Measurements from ENCODE around the gene ITM2B. TPM values are rescaled to one million over a fixed set of nuclear protein-coding genes. Genes with fewer than 3 reads are reported as not detected.
A peak's percentile ranks its signal among the peaks of the same experiment; 100 is the strongest.

The ITM2B gene
- total RNA-seq, 1 donor from 2014 or later, result 1,405 TPM

DNA sequence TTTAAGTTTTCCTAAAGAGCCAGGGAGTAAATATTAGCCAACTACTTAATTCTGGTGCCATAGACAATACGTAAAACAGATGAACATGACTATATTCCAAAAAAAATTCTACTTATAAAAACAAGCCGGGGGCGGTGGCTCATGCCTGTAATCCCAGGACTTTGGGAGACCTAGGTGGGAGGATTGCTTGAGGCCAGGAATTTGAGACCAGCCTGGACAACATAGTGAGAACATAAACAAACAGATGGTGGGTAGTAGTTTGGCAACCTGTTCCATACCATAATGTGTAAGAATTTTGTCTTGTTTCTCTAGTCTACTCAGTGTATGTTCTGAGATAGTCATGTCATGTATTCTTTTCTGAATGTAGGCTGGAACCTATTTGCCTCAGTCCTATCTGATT is 25.4 kb downstream of the ITM2B start:
- no peak for DNase-seq (ENCODE audit: low read depth)

DNA sequence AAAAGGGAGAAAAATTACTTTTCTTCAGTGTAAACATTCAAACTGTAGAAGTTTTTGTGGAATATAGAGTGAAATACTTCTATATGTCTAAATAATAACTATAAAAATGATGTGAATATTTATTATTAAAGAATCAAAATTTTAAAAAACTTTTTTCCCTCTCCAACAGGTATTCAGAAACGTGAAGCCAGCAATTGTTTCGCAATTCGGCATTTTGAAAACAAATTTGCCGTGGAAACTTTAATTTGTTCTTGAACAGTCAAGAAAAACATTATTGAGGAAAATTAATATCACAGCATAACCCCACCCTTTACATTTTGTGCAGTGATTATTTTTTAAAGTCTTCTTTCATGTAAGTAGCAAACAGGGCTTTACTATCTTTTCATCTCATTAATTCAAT is 28.0 kb downstream of the ITM2B start:
- DNase-seq (ENCODE audit: low read depth), result no peak

DNA sequence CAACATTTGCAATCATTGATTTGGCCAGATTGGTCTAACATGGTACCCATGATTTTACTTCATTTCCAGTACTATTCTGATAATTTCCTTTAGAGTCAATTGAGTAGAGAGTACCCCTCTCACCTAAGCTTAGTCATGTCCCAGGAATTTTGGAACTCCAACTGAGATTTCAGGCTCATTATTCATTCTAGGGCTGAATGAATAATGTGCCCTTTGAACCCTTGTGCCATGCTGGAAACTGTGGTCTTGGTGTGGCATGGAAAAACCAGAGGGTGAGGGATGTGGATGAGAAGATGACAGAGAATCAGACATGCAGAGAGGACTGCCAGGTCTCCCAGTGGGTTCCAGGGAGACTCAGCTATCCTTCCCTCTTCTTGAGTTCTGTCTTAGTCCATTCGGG is 30.2 kb downstream of the ITM2B start:
- peak; percentile 85 for DNase-seq (ENCODE audit: low read depth)

DNA sequence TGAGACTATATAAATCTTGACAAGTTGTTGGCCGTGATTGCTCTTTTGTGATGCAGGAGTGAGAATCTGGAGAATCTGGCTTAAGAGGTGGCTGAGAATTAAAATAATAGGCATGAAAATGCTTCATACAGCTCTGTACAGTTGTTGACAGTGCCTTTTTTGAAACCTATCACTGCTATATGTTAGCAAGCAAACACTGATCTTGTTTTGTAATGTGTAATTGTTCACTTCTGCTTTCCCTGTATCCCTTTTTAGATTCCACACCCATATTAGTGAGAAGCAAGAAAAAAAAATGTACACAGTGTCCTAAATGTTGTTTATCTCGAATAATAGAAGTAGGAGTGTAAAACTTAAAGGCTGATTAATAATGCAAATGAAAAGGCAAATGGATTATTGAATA is 31.1 kb downstream of the ITM2B start:
- DNase-seq (ENCODE audit: low read depth), result no peak

DNA sequence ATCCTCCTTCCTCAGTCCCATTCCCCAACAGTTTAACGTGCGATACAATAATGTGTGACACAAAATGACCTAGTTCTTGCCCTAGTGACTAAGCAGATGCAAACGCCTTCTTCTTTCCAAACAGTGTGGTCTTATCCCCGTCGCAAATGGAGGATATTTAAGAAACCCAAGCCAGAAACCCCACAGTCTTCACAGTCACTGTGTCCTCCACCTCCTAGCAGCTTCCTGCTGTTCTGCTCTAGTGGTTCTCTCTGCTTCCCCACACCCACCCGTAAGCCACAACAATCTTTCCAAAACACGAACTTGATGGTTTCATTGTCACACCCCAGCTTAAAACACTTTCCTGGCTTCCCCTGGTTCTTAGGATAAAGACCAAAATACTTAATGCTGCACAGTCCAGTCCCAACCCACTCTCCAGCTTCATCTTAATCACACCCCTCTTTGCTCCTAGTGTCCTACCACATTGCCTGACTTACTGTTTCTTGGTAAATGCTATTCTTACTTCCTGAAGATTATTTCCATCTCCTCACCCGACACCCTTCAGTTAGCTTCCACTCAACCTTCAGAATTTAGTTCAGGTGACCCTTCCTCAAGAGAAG is 32.3 kb downstream of the ITM2B start:
- DNase-seq (ENCODE audit: low read depth), result peak; percentile 37

DNA sequence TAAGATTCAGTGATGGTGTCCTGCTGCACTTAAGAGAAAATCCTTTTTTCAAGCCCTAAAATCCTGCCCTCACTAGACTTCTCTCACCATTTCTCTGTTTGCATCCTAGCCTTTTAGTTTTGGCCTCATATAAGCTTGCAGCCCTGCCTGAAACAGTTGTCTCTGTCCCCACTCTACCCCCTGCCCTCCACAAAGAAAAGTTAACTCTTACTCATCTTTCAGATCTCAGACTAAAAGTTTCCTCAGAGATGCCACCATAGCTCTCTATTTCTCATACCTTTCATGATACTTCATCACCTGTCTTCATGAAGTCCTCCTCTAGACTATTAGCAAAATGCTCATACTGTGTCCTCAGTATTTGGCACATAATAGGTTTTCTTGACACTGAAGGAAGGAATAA is 33.1 kb downstream of the ITM2B start:
- DNase-seq (ENCODE audit: low read depth), result no peak

DNA sequence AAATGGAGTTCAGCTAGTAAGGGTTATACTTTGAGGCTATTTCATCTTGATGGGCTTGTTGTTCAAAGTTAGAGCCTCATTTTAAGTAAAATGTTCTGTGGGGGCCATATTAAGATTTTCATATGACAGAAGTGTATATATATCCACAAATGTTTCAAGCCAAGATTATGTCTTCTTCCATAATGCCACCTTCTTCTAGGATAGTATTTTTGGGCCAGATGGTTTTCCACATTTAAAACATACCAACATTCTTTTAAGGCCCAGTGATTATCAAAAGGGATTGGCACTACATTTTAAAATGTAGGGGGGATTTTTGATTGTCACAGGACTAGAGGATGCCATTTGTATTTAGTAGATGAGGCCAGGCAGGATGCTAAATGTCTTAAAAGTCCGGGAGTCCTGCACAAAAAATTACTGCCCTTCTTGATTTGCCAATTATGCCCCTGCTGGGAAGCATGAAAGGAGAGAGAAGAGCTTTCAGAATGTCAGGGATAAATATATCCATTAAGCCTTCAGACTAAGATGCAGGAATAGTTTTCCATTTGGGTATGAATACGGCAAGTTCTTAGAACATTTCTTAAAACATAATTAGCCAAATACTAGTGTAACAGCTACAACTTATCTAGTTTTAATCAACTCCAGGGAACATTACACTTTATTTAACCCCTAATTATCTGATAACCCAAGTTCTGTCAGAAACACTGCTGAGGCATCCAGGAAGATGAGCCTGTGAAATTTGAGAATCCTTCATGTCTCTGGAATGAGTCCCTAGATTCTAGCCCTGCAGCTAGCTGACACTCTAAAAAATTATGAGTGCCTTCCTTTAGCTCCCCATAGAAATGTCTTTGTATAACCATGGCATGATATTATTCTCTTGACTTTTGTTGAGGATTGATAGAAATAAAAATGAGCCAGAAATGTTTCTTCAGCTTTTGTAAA is 34.0 kb downstream of the ITM2B start:
- no peak for DNase-seq (ENCODE audit: low read depth)

DNA sequence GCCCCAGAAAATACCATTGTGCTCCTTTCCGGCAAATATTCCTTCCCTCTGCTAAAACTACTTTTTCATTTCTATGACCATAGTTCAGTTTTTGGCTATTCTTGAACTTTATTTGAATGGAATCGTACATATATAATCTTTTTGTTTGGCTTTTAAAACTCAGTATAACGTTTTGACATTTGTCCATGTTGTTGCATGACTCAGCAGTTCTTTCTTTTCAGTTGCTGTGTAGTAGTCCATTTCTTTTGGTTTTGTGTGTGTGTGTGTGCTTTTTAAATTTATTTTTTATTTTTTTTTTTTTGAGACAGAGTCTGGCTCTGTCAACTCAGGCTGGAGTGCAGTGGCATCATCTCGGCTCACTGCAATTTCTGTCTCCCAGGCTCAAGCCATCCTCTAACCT is 35.0 kb downstream of the ITM2B start:
- DNase-seq (ENCODE audit: low read depth), result no peak

DNA sequence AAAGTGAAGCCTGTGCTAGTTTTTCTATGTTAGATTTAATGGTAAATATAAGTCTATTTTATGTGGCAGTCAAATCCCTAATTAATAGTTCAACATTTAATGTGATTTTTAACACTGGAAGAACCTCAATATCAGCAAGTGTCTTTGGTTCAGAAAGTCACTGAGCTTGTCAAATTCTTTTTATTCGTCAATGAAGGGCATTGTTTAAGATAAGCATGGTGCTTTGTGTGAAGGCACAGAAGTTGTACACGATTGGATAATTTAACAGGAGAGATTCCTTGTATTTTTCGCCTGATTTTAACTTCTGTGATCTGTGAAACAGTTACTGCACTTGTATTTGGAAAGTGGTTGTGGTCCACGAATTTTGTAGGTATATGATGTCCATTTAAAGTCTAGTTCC is 40.3 kb downstream of the ITM2B start:
- no peak for DNase-seq (ENCODE audit: low read depth)

DNA sequence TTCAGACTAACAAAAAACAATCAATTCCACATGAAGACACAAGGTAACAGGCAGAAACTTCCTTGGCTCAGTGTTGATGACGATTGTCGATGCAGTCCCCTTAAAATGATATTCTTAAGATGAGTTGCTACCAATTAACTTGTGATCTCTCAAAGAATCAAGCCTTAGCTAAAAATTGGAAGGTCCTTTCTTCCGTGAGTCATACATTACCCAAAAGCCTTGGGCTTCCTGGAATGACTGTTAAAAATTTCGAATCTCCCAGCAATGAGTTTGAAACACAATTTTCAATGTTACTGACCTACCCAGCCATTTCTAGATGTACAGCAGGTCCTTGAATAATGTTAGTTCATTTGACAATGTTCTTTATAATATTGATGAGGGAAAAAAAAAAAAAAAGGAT is 42.5 kb downstream of the ITM2B start:
- DNase-seq (ENCODE audit: low read depth), result no peak

DNA sequence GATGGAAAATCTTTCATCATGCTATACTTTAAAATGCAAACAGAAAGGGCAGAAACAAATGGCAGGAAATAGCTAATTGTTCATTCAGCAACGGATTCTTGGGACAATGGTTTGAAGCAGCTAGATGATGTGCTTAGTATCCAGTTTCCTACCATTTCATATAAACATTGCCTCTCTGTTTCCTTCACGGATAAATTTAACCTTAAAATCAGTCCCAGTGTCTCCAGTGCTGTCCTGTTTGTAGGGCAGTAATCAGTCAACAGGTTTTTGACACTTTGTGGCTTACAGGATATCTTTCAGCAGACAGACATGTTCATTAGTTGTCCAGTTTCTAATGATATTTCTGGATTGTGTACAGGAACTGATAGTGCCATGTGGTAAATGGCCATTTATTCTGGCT is 45.8 kb downstream of the ITM2B start:
- DNase-seq (ENCODE audit: low read depth), result no peak

DNA sequence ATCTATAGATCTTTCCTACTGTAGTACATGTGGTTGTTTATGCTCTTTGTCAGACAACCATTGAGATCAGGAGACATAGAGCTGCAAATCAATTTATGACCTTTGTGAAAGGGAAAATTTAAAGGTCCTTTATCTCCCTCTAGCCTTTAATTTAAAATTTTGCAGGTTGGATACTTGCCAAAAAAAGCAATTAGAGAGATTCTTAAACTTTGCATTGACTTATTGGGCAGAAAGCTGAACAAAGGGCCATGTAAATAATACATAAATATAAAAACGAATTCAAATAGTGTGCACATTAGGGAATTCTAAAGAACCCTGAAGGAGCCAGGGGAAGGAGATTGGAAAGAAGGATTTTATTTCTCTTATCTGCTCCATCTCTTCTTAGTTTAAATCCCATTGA is 48.5 kb downstream of the ITM2B start:
- no peak for DNase-seq (ENCODE audit: low read depth)

DNA sequence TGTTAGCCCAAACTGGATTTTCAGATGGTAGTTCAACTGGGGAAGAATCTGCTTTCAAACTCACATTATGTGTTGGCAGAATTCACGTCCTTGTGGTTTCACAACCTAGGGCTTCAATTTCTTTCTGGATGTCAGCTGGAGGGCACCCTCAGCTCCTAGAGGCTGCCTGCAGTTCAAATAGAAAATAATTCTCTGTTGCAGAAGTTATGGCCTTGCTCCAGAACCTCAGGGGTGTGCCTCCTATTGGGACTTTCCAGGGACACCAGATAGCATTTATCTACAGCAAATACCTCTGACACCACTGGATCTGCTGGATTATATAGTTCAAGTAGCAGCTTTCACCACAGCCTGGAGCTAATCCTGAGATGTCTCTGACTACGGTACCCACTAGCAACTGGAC is 58.7 kb downstream of the ITM2B start:
- no peak for DNase-seq (ENCODE audit: low read depth)

DNA sequence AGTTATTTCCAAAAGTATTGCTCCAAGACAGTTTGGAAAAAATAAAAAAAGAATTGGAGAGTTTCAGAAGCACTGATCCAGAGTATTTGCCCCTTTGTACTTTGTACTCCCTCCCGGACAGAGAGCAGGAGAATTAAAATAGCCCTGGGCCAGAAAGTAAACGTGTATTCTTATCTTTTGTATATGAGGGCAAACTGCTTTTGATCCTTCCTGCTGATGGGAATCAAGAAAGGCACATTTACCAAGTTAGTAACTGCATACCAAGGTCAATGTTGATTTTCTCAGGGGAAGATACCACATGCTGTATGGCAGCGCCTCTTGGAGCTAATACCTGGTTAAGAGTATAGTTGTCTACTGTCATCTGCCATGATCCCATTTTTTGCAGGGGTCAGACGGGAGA is 59.6 kb downstream of the ITM2B start:
- no peak for DNase-seq (ENCODE audit: low read depth)

DNA sequence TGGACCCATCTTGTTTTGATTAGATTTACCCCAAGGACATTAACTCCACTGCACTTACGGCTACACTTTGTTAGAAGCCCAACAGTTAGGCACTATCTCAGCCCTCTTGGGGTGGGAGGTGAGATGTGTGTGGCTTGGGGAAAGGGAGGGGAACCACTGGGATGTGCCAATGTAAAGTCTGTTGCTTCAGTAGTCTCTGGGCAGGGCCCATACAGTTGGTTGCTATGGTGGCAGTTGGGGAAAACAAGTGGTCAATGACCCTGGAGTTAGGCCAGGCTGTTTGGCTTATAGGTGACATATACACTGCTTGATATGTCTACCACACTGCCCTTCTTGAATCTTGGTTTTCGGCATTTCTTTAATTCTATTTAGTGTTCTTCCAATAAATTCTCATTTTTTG is 61.6 kb downstream of the ITM2B start:
- no peak for DNase-seq (ENCODE audit: low read depth)

DNA sequence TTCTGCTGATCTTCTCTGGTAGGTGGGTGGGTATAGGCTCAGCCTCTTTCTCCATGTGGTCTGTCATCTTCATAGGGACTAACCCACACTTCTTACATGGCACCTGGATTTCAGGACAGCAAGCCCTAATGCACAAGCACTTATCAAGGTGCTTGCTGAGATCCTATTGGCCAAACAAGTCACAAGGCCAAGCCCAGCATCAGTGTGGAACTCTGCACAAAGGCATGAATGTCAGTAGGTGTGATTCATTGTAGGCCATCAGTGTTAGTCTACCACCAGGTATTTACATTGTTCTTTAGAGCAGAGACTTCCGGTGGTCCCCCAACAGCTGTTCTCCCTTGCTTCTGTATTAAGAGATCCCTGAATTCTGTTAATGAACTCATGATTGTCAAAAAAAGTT is 62.3 kb downstream of the ITM2B start:
- no peak for DNase-seq (ENCODE audit: low read depth)

DNA sequence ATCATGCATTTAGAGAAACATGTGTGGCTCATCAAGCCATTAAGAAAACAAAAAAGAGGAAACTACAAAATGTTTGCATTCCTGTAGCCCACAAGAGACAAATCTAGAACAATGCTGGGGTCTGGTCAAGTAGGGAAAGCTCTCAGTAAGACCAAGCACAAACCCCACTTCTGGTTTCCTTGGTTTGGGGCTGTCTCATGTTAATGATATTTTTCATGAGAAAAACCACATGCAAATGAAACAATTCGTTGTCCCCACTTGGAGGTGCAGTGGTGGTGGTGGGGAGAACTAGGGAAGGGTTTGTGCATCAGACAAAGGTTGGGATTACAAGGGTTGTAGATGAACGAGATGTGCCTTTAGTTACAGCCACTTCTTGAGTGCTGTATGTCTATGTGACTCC is 63.5 kb downstream of the ITM2B start:
- DNase-seq (ENCODE audit: low read depth), result no peak

DNA sequence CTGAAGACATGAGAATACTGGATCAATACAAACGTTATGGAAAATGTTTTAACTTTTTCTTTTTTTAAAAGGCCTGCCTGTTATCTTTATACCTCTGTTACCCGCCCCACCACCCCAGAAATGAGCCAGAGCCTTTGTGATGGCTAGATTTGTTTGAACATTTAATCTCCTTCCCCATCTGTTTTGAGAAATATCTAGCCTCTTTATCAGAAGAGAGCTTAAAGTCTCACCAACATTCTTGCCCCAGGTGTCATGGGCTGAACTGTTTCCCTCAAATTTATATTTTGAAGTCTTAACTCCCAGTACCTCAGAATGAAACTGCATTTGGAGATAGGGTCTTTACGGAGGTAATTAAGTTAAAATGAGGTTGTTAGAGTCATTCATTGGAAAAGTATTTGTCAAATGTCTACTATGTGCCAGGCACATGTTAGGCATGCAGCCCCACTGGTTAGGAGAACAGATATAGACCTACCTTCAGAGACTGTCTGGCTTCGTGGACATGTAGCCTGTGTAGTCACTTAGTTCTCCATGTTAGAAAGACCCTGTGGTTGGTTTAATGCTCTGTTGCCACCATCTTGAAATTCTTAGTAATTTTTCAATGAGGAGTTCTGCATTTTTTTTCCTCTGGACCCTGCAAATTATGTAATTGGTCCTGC is 64.3 kb downstream of the ITM2B start:
- DNase-seq (ENCODE audit: low read depth), result no peak

DNA sequence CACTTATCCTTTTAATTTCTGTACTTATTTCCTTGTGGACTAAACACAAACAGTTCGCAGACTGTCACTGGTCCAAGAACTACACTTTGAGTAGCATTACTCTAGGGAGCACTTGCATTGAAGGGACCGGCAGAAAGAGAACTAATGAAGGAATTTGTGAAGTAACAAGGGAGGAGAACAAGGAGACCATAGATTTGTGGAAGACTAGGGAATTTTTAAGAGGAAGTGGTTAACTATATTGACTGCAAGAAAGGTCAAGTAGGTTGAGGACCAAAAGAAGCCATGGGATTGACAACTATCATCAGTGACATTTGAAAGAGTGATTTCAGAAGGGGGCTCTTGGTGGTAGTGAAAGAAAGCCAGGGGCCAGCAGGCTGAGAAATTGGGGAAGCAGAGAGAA is 66.6 kb downstream of the ITM2B start:
- DNase-seq (ENCODE audit: low read depth), result no peak

DNA sequence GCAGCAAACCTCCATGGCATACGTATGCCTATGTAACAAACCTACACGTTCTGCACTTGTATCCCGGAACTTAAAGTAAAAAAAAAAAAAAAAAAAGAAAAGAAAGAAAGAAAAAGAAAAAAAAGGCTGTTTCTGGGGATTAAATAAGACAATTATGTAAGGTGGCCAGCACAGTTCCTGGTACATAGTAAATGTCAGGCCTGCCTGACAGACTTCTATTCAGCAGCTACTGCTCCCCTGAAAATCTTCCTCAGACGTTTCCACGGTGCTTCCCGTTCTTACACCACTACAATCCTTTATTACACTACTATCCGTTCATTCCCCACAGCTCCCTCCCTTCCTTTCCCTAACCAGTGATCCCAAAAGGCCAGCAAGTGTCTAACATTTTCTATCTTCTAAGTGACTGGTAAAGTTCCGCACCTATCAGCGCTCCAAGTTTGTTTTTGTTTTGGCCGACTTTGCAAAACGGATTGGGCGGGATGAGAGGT is 69.9 kb downstream of the ITM2B start:
- DNase-seq (ENCODE audit: low read depth), result peak; percentile 54

DNA sequence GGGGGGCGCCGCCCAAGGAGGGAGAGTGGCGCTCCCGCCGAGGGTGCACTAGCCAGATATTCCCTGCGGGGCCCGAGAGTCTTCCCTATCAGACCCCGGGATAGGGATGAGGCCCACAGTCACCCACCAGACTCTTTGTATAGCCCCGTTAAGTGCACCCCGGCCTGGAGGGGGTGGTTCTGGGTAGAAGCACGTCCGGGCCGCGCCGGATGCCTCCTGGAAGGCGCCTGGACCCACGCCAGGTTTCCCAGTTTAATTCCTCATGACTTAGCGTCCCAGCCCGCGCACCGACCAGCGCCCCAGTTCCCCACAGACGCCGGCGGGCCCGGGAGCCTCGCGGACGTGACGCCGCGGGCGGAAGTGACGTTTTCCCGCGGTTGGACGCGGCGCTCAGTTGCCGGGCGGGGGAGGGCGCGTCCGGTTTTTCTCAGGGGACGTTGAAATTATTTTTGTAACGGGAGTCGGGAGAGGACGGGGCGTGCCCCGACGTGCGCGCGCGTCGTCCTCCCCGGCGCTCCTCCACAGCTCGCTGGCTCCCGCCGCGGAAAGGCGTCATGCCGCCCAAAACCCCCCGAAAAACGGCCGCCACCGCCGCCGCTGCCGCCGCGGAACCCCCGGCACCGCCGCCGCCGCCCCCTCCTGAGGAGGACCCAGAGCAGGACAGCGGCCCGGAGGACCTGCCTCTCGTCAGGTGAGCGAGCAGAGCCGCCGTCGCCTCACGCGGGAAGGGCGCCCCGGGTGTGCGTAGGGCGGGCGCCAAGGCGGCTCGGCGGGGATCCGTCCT is 70.5 kb downstream of the ITM2B start, which contains the start of gene RB1:
TSS of gene RB1 (plus strand) at position 393 of the 784 bp plus-strand sequence. CDS start at position 555, 162 bp downstream.
- peak; percentile 69 for DNase-seq (ENCODE audit: low read depth)

Measured in renal cortical epithelial cell (primary cell).